Epithelial cell of prostate (primary cell): ENCODE results near the gene INO80B.

ENCODE experiments used
- DNase-seq: peaks from one replicate; pipeline ENCODE4 v3.0.0-alpha.2; 2011; ENCODE audit warnings: low read depth, low spot score
- H3K27ac ChIP-seq: fragments of 450-650 bp; 2 replicates; pipeline ENCODE4 v1.5.1; 2017; ENCODE audit warnings: mild to moderate bottlenecking

The INO80B gene

GRCh38 chr2:74498500-74499266 lies 43.8 kb downstream of the INO80B start:
- no peak overlapping the region for H3K27ac ChIP-seq
- no peak for DNase-seq

GRCh38 chr2:74499267-74499939 lies 44.5 kb downstream of the INO80B start, which contains the start of gene LBX2:
LBX2 (minus strand) TSS chr2:74499603; CDS start chr2:74499537, 66 bp downstream.
- H3K27ac ChIP-seq = no peak within 1 kb of the TSS
- DNase-seq = no peak

GRCh38 chr2:74499940-74500577 lies 45.2 kb downstream of the INO80B start:
- H3K27ac ChIP-seq = no peak overlapping the region
- no peak for DNase-seq

GRCh38 chr2:74500578-74500946 lies 45.7 kb downstream of the INO80B start:
- DNase-seq = no peak

GRCh38 chr2:74501335-74502071 lies 46.6 kb downstream of the INO80B start:
- DNase-seq = no peak
- no peak overlapping the region for H3K27ac ChIP-seq

More at GRCh38 chr2:74500578-74500946, 45.7 kb downstream of the INO80B start:
- H3K27ac ChIP-seq = no peak overlapping the region

- no peak for DNase-seq
- no peak overlapping the region for H3K27ac ChIP-seq
Measured at GRCh38 chr2:74502147-74502719, 47.3 kb downstream of the INO80B start.

- H3K27ac ChIP-seq = no peak overlapping the region
- DNase-seq = peak; percentile 29
Measured at GRCh38 chr2:74502720-74503505, 48.0 kb downstream of the INO80B start.

- H3K27ac ChIP-seq = no peak overlapping the region
- DNase-seq = no peak
Measured at GRCh38 chr2:74503506-74504475, 48.9 kb downstream of the INO80B start.

- DNase-seq = no peak
- H3K27ac ChIP-seq = no peak overlapping the region
Measured at GRCh38 chr2:74504591-74504990, 49.7 kb downstream of the INO80B start.

GRCh38 chr2:74505448-74506246 lies 50.8 kb downstream of the INO80B start:
- peak overlapping the region; percentile 98 for H3K27ac ChIP-seq
- DNase-seq = no peak

GRCh38 chr2:74507145-74507925 lies 52.4 kb downstream of the INO80B start, which contains the start of gene PCGF1:
PCGF1 (minus strand) TSS chr2:74507695; CDS start chr2:74507668, 27 bp downstream.
- DNase-seq = peak; percentile 90
- H3K27ac ChIP-seq = peak within 1 kb of the TSS; percentile 98
